ENCODE results near the gene CRYGC. TPM values are rescaled to one million over a fixed set of nuclear protein-coding genes. Genes with fewer than 3 reads are reported as not detected.

Gene CRYGC
- total RNA-seq, 3 donors from 2014 or later, result not detected

DNA sequence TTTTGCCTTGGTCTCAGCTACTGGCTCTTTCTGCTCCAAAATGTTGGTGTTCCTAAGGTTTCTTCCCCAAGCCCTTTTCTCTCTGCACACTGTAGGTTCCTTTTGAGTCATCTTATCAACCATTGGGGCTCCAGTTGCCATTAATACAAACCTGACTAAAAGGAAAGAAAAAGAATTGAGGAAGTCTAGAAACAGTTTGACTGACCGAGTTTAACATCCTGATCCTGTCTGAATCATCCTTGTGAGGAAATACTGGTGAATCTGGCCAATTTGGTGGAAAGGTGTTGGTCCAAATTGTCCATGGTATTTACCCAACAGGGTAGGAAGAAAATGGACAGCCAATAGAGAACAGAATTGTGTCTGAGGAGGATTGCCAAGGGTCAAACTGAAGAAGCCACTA is 43.6 kb downstream of the CRYGC start:
- Histone ChIP-seq H3K36me3 (ENCODE audit: low read depth) (no peaks in the 10 kb centered on the region), H3K4me3 (no peak overlapping the region), H3K4me1 (ENCODE audit: low read depth) (no peaks in the 10 kb centered on the region), H3K9me3 (no peaks in the 10 kb centered on the region)
- TF ChIP-seq, protein P1, sequence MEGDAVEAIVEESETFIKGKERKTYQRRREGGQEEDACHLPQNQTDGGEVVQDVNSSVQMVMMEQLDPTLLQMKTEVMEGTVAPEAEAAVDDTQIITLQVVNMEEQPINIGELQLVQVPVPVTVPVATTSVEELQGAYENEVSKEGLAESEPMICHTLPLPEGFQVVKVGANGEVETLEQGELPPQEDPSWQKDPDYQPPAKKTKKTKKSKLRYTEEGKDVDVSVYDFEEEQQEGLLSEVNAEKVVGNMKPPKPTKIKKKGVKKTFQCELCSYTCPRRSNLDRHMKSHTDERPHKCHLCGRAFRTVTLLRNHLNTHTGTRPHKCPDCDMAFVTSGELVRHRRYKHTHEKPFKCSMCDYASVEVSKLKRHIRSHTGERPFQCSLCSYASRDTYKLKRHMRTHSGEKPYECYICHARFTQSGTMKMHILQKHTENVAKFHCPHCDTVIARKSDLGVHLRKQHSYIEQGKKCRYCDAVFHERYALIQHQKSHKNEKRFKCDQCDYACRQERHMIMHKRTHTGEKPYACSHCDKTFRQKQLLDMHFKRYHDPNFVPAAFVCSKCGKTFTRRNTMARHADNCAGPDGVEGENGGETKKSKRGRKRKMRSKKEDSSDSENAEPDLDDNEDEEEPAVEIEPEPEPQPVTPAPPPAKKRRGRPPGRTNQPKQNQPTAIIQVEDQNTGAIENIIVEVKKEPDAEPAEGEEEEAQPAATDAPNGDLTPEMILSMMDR (IDR thresholded peaks at IDR 0.05), result no peak
- no peak for DNase-seq
- intact Hi-C loops (cut with DNase I, micrococcal nuclease), result no loop called here
- no peak for ATAC-seq

DNA sequence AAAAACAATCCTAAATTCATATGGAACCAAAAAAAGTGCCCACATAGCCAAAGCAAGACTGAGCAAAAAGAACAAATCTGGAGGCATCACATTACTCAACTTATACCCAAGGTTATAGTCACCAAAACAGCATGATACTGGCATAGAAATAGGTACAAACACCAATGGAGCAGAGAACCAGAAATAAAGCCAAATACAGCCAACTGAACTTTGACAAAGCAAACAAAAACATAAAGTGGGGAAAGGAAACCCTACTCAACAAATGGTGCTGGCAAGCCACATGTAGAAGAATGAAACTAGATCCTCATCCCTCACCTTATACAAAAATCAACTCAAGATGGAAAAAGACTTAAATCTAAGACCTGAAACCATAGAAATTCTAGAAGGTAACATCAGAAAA is 45.8 kb downstream of the CRYGC start:
- Histone ChIP-seq H3K36me3 (ENCODE audit: low read depth) (no peaks in the 10 kb centered on the region), H3K9me3 (no peaks in the 10 kb centered on the region), H3K4me1 (ENCODE audit: low read depth) (no peaks in the 10 kb centered on the region), H3K4me3 (no peak overlapping the region)
- TF ChIP-seq, protein P1 (IDR thresholded peaks at IDR 0.05), result no peak
- DNase-seq, result no peak
- no peak for ATAC-seq
- intact Hi-C loops (cut with DNase I, micrococcal nuclease), result no loop called here

Other genes starting within 250 kb of the CRYGC start
- gene PLEKHM3, start 104.3 kb downstream of the CRYGC start, total RNA-seq, result 10 to 100 TPM in 2 of 3 donors, 1 to 10 TPM in 1; 9.7 to 21.1 (median 12.9) TPM
- gene CRYGD, start 5.3 kb downstream of the CRYGC start, total RNA-seq, result not detected
- gene CRYGB, start 16.3 kb upstream of the CRYGC start, total RNA-seq, result not detected
- gene CRYGA, start 33.8 kb upstream of the CRYGC start, total RNA-seq, result not detected
- gene C2orf80, start 60.2 kb upstream of the CRYGC start, total RNA-seq, result not detected
- gene IDH1, start 125.2 kb upstream of the CRYGC start, total RNA-seq, result 100 to 1,000 TPM; 105 to 233 (median 227) TPM
- gene PIKFYVE, start 136.4 kb upstream of the CRYGC start, total RNA-seq, result 10 to 100 TPM; 20.5 to 29.6 (median 25.2) TPM